GM19463 (cell line): ENCODE data around the gene HJV.

Source experiments
- ATAC-seq: cut with Tn5 transposase; IDR thresholded peaks from one replicate; pipeline ENCODE4 v1.9.1; 2021; ENCODE audit warnings: mild to moderate bottlenecking, moderate library complexity; ENCODE audit not compliant: unreplicated experiment

Gene HJV

DNA sequence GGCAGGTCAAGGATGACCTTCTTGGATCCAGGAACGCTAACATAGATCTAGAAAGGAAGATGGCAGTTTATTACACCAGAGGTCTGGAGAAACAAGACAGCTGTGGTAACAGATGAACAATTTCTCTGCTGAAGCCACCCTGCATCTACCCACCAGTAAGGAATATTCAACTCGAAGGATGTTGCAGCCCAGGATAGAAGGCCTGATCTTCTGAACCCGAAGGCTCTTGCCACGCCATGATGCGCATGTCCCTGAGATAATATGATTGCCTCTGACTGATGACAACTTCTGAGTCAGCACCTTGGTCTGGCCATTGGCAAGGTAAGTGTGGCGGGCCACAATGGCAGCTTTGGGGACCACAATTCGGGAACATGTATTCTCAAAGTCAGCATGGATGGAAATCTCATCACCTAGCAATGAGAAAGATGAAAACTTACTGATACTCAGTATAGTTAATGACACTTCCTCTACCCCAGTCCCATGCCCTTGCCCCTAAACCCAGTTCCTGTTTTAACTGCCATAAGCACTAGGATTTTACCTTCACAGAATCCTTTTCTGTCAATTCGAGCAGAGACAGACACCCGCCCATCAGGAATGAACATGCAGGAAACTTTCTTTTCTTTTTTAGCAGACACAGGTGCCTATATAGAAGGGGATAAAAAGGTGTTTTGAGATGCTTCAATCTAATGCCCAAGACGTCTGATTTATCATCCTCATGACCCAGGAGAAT lies 27.0 kb downstream of the HJV start:
- ATAC-seq = no peak

DNA sequence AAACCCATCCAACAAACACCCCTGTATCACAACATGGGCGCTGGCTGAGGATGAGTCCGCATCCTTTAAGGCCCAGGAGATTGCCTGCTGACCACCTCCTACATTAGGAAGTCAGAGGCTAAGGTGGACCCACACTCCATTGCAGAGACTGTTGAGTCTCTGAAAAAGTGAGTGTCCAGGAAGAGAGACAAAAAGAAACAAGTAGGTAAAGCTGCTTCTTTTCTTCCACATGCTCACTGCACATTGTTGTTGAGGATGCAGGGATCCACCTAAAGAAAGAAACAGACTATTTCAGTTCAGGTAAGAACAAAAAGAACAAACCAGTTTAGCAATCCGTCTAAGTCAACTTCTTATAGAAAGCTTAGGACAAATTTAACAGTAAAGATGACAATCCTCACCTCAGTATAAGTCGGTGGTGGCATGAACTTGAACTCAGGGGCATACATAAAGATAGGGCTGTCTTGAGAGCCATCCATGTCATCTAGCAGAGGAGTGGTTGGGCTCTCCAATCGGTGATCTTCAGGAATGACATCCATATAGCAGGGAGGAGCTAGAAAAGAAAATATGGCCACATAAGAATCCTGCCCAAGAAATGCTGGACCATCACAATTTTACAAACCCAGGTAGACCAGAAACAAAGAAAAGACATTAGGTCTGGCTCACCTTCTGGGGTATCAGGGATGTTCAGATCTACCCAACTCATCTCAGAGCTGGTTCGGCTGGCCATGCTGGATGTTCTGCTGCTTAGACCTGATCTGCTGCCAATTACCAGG lies 27.7 kb downstream of the HJV start:
- ATAC-seq = no peak

DNA sequence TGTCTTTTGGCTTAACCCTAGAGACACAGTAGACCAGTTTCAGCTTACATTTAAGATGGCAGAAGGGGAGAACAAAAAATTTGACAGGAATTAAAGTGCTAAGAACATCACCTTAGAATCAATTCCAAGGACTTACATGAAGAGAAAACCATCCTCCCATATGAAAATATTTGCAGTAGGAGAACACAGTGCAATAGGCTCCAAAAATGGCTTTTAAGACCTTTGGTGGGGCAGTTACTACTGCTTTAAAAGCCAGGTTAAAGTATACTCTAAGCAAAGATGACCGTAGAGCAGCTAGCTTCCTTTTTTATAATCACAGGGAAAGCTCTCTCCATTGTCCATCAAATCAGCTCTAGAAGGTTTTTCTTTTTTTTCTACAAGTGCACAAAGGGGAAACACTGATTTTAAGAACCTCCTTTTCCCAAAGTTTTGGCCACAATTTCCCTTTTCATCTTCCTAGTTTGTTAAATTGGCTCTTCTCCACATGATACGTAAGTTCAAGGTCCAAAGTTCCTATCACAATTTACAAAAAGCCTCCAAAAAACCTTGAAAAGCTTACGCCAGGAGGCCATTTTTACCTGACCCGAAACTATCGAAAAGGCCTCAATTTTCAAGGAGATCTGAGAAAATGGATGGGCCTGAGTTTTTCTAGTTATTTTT lies 28.4 kb downstream of the HJV start:
- ATAC-seq = no peak

DNA sequence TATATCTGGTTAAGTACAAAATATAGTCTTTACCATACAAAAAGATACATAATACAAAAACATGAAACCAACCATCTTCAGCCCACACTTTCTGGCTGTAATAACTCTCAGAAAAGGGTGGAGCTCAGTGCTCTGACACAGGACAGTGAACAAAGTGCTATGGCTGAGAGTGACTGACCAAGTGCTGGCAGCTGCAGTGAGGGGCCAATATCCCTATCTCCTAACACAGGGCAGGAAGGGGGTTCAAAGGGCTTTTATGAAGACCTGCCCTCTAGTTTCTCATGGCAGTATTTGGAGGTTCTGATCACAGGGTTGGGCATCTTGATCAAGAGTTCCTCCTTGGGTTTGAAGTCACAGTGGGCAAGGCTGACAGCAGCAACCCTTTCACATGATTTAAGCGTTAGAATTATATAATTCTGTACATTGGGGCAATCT lies 29.0 kb downstream of the HJV start:
- ATAC-seq = no peak

DNA sequence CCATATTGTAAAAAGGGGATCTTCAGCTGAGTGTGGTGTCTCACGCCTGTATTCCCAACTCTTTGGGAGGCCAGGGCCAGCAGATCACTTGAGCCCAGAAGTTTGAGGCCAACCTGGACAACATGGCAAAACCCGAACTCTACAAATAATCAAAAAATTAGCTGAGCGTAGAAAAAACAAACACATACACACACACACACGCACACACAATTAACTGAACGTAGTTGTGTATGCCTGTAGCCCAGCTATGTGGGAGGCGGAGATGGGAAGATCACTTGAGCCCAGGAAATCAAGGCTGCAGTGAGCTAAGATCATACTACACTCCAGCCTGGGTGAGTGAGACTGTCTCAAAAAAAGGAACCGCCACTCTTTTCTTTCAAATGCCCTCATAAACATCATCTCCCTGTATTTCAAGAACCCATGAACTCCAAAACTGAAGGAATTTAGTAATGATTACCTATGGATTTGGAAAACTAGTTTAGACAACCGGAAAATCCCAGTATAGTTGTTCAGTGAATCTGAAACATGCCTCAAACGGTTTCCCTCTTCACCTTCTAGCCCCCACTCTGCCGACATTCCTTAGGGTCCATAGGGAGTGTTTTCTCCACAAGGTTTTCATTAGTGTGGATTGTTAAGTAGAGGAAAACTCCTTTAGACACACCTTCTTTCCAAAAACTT lies 29.7 kb downstream of the HJV start:
- no peak for ATAC-seq

DNA sequence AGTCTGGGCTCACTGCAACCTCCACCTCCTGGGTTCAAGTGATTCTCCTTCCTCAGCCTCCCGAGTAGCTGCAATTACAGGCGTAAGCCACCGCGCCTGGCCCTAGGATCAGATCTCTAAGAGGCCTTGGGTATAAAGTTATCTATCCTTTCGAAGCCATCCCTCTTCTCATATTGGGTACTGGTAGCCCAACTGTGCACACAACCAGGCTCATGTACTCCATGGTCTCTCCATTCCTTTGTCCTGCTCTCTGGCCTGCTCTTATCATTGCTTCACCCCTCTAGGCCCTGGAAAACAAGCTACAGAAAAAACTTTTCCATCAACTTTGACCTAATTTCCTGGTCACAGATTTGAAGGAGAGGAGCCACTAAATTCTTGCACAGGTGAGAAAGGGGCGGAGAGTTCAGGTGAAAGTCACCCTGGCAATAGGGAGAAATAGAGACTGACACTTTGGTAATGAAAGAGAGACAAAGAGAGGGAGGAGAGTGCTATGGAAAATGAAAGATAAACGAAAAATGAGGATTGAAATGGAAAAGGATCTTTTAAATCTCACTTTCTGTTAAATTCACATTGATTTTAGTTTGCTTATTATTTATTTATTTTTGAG lies 31.2 kb downstream of the HJV start:
- no peak for ATAC-seq

DNA sequence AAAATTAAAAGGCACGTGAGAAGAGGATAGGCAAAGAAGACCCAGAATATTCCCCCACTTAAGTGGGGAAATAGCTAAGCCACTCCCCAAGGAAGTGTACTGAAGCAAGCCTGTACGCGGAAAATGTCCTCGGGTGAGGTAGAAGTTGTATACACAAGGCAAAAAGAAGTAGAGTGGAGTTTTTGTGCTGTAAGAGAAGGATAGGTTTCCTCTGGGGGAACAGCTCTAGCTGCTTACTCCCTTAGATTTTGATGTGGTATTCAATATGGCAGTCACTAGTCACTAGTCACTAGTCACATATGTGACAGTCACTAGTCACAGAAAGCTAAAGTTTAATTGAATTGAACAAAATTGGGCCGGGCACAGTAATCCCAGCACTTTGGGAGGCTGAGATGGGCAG lies 32.8 kb downstream of the HJV start:
- ATAC-seq = no peak

DNA sequence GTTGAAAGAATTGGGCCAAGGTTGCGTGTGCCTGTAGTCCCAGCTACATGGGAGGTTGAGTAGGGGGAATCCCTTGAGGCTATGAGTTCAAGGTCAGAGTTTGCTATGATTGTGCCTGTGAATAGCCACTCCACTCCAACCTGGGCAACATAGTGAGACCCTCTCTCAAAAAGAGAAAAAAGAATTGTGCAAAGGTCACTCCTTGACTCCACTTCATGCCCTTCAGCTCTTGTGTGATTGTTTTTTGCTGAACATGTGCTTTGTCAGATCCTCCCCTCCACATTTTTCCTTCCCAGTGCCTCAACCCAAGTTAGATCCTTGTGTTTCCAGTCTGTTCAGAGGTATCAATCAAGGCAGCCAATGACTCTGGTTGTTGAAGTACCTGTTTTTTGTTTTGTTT lies 33.6 kb downstream of the HJV start:
- ATAC-seq = no peak

DNA sequence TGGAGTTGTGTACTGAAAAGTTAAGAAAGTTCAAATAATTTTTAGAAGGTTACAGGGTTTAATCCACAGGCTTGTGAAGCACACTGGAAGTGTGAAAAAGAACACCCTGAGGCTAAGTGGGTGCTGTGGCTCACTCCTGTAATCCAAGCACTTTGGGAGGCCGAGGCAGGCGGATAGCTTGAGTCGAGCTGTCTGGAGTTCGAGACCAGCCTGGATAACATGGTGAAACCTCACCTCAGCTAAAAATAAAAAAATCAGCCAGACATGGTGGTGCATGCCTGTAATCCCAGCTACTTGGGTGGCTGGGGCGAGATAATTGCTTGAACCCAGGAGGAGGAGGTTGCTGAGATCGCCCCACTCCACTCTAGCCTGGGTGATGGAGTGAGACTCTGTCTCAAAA lies 35.0 kb downstream of the HJV start:
- no peak for ATAC-seq

DNA sequence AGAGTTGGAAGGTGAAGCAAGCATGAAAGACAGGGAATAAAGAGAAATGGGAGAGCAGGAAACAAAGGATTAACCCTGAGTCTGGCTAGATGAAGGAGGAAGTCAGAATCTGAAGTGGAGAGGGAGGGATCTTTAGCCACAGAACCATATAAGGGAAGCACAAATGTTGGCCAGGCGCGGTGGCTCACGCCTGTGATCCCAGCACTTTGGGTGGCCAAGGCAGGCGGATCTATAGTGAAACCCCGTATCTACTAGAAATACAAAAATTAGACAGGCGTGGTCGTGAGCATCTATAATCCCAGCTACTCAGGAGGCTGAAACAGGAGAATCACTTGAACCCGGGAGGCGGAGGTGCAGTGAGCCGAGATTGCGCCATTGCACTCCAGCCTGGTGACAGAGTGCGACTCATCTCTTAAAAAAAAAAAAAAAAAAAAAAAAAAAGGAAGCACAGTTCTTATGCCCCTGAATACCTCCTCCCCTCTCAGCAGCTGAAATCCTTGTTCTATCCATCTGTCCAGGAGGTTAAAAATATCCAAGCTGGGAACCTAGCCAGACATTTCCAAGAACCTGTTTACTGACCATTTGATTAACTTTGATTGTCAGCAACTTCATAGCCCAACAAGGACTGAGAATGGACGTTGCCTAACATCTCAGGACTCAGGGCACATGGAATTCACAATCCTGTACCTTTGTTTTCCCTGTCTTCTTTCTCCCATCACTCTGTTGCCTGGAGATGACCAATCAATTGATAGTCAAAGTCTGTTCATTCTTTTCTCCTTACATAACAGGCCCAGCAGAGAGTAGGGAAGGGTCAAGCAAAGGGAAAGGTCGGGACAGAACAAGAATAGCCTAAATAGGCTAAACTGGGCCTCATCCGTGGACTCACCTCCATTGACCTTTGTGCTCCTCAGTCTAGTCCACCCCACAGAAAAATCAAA lies 35.8 kb downstream of the HJV start:
- ATAC-seq = no peak

DNA sequence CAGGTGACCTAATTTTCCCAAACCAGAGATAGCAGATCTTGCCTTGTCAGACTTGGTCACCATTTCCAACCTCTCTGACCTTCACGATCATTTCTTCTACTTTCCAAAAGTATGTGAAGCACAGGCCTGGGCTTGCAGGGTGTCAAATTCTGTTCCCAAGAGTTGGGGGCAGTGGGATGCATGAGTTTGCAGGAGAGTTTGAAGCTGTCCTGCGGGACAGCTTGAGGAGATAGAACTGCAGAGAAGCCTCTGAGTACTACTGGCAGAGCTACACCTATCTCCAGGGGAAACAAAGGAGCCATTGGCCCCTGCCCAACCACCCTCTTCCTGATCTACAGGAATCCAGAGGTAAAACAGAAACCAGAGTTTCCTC lies 36.4 kb downstream of the HJV start:
- no peak for ATAC-seq

DNA sequence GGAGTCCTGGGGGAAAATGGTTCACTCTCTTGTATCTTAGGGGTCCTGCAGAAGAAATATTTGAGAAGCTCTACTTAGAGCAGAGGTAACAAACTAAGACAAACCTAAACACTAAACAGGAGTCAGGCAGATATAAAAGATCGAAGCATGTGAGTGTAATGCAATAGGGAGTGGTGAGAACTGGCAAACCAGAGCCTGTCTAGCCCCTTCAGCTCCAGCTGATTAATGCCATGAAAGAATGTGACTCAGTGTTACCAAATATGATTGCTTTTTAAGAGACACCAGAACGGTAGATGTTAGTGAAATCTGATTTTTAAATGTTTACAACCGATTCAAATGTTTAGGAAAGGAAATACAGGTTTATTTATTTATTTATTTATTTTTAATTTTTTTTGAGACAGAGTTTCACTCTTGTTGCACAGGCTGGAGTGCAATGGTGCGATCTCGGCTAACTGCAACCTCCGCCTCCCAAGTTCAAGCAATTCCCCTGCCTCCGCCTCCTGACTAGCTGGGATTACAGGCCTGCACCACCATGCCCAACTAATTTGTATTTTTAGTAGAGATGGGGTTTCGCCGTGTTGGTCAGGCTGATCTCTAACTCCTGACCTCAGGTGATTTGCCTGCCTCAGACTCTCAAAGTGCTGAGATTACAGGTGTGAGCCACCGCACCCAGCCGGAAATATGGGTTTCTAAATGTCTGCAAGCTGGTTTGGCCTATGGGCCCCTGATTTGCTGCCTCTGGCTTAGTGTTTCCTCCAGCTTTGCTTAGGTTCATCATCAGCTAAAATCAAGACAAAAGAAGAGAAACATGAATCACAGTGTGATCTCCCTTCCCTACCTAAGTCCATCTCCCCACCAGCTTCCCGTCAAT lies 37.3 kb downstream of the HJV start:
- ATAC-seq = no peak

DNA sequence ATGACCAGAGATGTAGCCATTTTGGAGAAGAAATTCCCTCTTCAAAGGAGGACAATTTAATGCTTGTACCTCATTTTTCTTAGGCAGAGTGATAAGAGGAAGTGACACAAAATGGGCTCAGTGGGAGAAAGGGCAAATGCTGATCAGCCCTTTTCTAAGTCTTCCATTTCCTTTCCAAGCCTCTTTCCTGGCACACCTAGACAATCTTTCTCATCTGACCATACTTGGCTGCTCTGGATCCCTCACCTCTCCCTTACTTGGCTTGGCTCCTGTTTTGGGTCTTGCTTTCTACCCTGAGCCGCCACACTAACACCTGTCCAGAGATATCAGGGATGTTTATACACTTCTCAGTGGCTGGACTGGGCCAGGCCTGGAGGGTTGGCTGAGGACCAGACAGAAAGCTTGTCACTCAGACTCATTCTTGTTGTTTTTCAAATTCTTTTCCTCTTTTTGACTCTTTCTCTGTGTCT lies 38.3 kb downstream of the HJV start:
- no peak for ATAC-seq

DNA sequence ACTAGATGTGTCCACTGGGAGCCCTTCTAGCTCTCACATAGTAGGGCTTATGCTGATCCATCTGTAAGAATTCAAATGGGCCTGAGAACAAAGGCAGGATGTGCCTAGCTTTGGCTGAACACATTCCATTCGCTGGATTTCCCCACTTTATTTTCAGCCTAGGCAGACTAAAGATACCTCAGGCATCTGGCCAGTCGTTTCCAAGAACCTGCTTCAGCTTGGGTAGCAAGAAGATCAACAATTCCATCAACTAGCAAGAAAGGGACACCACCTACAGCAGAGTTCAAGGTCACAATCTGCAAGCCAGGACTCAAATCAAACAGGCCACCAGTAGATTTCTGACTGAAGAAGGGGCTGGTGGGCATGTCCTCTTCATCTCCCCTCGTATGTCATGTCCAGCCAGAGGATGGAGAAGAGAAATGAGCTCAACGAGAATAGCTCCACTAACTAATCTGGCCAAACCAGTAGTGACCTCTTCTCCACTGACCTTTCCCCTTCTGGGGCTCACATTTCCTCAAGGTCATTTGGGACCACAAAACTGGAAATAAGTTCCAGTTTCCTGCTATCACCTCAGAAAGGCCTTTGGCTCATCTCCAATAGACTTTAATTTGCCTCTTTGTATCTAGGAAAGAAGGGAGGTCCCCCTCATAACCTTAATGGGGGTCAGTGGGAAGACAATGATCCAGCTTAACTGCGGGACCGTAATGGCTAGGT lies 39.4 kb downstream of the HJV start:
- ATAC-seq = no peak

DNA sequence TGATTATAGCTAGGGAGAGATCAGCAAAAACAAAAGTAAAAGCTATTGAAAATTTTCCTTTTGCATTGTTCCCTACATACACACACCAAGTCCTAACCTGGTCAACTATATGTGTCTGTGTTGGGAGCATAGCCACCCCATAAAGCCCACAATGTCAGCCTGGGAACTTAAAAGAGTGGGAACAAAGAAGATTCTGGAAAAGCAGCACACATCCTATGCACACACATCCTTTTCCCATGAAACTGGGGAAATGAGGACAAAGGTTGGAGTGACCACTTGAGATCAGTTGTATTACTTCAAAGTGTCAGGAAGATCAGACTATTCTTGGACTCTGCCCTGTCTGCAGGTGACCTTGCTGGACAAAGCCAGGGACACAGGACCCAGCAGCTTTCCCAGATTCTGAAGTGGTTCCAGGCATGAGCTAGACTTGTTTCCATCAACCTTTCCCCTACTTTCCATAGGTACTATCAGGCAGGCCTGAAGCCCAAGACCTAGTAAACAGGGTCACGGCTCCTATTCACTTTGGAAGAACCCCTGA lies 41.0 kb downstream of the HJV start:
- no peak for ATAC-seq

DNA sequence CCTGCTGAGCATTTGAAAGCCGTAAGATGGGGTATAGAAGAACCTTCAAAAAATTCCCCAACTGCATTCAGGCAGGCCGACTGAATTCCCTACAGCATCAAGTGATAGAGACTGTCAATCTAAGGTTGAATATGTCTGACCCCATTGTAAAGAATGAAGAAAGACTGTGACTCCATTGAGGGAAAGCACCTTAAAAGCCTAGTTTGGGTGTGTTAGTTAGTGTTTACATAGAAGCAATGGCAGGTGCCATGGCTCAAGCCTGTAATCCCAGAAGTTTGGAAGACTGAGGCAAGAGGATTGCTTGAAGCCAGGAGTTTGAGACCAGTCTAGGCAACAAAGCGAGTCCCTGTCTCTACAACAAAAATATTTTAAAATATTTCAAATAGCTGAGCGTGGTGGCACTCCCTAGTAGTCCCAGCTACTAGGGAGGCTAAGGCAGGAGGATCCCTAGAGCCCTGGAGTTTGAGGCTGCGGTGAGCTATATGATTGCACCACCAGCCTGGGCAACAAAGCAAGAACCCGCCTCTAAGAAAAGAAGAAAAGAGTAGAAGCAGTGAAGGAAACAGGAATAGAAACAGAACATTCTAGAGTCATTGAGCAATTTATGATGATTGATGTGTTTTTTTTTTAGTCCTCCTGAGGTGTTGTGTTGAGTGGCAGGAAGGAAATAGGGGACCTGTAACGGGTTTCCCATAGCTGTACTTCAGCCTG lies 41.6 kb downstream of the HJV start:
- ATAC-seq = peak; percentile 13
